ENCODE measurements around the gene SNRNP48.

SNRNP48 gene

DNA sequence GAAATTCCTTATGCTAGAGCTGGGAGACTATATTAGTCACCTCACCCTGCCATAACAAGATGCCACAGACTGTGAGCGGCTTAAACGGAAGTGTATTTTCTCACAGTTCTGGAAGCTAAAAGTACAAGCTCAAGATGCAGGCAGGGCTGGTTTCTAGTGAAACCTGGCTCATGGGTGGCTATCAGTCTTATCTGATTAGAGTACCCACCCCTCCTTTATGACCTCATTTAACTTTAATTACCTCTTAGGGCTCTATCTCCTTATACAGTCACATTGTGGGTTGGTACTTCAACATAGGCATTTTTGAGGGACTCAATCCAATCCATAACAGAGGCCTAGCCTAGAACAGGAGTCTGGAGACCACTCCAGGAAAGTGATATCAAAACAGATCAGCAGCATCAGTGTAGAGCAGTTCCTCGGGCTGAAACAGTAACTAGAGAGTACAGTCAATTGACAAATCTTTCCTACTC lies 2.3 kb upstream of the SNRNP48 start (continued):
- TF ChIP-seq ZNF610 (tag by site-specific recombination; IDR thresholded peaks at IDR 0.05; ENCODE audit: borderline replicate concordance) (no peak), GLIS2 (tag by site-specific recombination; IDR thresholded peaks at IDR 0.05) (no peak), ZNF335 (tag by site-specific recombination; conservative IDR thresholded peaks at IDR 0.05) (0 out of 2 replicates have a peak, but pooled peaks have one; percentile 12), ZNF701 (tag by site-specific recombination; IDR thresholded peaks at IDR 0.05) (no peak), ZNF830 (tag by site-specific recombination; IDR thresholded peaks at IDR 0.05; ENCODE audit: low read depth) (no peak), ZNF510 (tag by site-specific recombination; IDR thresholded peaks at IDR 0.05; ENCODE audit: insufficient replicate concordance) (no peak), ZBTB21 (tag by site-specific recombination; IDR thresholded peaks at IDR 0.05) (no peak), SP2 (tag by site-specific recombination; IDR thresholded peaks at IDR 0.05) (no peak), ZNF292 (tag by site-specific recombination; IDR thresholded peaks at IDR 0.05; ENCODE audit: borderline replicate concordance, low read depth) (no peak), ZNF184 (tag by site-specific recombination; IDR thresholded peaks at IDR 0.05) (no peak), ZNF624 (tag by site-specific recombination; IDR thresholded peaks at IDR 0.05) (no peak), SALL2 (tag by site-specific recombination; IDR thresholded peaks at IDR 0.05; ENCODE audit: borderline replicate concordance) (no peak), ZNF623 (tag by site-specific recombination; IDR thresholded peaks at IDR 0.05) (no peak), KLF9 (tag by site-specific recombination; IDR thresholded peaks at IDR 0.05; ENCODE audit: low read depth) (no peak), ZNF19 (tag by site-specific recombination; IDR thresholded peaks at IDR 0.05; ENCODE audit: low read depth) (no peak), WT1 (tag by site-specific recombination; IDR thresholded peaks at IDR 0.05) (peak; percentile 33; the same call in 1 of the 2 replicates), ZNF394 (tag by site-specific recombination; IDR thresholded peaks at IDR 0.05; ENCODE audit: borderline replicate concordance) (no peak; the same call in 1 of the 2 replicates), ZNF473 (tag by site-specific recombination; IDR thresholded peaks at IDR 0.05) (no peak), INSM2 (tag by site-specific recombination; IDR thresholded peaks at IDR 0.05) (no peak), ZNF48 (tag by site-specific recombination; IDR thresholded peaks at IDR 0.05) (no peak), ZNF645 (tag by site-specific recombination; IDR thresholded peaks at IDR 0.05) (no peak), ZNF600 (tag by site-specific recombination; IDR thresholded peaks at IDR 0.05) (peak; percentile 90), ZNF433 (tag by site-specific recombination; IDR thresholded peaks at IDR 0.05; ENCODE audit: low read depth) (no peak), ZNF677 (tag by site-specific recombination; IDR thresholded peaks at IDR 0.05) (no peak), ZNF585B (tag by site-specific recombination; IDR thresholded peaks at IDR 0.05) (no peak)
- TF ChIP-seq, protein P1, sequence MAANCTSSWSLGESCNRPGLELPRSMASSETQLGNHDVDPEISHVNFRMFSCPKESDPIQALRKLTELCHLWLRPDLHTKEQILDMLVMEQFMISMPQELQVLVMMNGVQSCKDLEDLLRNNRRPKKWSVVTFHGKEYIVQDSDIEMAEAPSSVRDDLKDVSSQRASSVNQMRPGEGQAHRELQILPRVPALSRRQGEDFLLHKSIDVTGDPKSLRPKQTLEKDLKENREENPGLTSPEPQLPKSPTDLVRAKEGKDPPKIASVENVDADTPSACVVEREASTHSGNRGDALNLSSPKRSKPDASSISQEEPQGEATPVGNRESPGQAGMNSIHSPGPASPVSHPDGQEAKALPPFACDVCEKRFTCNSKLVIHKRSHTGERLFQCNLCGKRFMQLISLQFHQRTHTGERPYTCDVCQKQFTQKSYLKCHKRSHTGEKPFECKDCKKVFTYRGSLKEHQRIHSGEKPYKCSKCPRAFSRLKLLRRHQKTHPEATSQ (tag by site-specific recombination; IDR thresholded peaks at IDR 0.05) = no peak
- TF ChIP-seq, protein P2, sequence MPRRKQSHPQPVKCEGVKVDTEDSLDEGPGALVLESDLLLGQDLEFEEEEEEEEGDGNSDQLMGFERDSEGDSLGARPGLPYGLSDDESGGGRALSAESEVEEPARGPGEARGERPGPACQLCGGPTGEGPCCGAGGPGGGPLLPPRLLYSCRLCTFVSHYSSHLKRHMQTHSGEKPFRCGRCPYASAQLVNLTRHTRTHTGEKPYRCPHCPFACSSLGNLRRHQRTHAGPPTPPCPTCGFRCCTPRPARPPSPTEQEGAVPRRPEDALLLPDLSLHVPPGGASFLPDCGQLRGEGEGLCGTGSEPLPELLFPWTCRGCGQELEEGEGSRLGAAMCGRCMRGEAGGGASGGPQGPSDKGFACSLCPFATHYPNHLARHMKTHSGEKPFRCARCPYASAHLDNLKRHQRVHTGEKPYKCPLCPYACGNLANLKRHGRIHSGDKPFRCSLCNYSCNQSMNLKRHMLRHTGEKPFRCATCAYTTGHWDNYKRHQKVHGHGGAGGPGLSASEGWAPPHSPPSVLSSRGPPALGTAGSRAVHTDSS (tag by site-specific recombination; IDR thresholded peaks at IDR 0.05) = no peak
- TF ChIP-seq, protein P3, sequence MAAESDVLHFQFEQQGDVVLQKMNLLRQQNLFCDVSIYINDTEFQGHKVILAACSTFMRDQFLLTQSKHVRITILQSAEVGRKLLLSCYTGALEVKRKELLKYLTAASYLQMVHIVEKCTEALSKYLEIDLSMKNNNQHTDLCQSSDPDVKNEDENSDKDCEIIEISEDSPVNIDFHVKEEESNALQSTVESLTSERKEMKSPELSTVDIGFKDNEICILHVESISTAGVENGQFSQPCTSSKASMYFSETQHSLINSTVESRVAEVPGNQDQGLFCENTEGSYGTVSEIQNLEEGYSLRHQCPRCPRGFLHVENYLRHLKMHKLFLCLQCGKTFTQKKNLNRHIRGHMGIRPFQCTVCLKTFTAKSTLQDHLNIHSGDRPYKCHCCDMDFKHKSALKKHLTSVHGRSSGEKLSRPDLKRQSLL (tag by site-specific recombination; IDR thresholded peaks at IDR 0.05) = peak; percentile 84
- TF ChIP-seq, protein P4, sequence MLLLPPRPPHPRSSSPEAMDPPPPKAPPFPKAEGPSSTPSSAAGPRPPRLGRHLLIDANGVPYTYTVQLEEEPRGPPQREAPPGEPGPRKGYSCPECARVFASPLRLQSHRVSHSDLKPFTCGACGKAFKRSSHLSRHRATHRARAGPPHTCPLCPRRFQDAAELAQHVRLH (tag by site-specific recombination; IDR thresholded peaks at IDR 0.05) = no peak
- TF ChIP-seq, protein P5, sequence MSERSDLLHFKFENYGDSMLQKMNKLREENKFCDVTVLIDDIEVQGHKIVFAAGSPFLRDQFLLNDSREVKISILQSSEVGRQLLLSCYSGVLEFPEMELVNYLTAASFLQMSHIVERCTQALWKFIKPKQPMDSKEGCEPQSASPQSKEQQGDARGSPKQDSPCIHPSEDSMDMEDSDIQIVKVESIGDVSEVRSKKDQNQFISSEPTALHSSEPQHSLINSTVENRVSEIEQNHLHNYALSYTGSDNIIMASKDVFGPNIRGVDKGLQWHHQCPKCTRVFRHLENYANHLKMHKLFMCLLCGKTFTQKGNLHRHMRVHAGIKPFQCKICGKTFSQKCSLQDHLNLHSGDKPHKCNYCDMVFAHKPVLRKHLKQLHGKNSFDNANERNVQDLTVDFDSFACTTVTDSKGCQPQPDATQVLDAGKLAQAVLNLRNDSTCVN (tag by site-specific recombination; optimal IDR thresholded peaks at IDR 0.05) = no peak
